GM19351 (cell line): ENCODE measurements around the gene CTU1.

Experiments used
- ATAC-seq: cut with Tn5 transposase; IDR thresholded peaks from one replicate; pipeline ENCODE4 v1.9.1; 2021; ENCODE audit warnings: mild to moderate bottlenecking, moderate library complexity; ENCODE audit not compliant: unreplicated experiment

Gene CTU1

DNA sequence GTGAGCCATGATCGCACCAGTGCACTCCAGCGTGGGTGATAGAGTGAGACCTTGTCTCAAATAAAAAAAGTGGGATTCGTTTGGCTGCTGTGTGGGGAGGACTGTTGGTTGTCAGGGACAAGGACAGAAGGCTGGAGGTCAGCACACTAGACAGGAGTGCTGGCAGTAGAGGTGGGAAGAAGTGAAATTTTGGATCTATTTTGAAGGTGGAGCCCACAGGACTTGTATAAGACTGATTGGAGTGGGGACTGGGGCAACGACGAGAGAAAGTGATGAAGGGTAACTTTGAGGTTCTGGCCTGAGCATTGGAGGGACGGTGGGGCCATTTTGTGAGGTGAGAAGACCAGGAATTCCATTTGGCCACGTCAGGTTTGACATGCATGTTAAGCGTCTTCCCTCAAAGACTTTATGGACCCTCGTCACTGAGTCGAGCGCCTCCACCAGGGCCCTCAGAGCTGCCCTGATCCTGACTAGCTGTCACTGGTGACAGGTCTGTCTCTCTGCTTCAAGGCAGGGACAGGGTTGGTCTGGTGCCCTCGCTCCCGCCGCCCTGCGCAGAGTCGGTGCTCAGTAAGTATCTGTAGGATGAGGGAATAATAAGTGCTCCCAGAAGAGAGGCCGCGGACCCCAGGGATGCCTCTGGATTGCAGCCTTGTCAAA lies 673 bp downstream of the CTU1 start:
- ATAC-seq, result no peak

DNA sequence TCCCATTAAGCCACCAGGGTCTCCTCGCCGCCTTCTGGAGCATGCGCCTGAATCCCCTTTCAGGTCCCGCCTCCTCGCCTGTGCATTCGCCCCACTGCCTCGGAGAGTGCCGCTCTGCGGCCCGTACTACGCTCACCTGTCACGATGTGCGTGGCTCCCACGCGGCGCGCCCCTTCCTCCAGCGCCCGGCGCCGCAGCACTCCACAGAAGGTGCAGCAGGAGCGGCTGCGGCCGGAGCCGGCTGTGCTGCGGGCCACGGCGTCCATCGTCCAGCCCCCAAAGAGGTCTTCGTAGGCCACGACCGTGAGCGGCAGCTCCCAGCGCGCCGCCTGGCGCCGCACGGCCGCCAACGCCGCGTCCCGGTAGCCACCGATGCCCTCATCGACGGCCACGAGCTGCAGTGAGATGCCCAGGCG lies 4.3 kb downstream of the CTU1 start:
- no peak for ATAC-seq

DNA sequence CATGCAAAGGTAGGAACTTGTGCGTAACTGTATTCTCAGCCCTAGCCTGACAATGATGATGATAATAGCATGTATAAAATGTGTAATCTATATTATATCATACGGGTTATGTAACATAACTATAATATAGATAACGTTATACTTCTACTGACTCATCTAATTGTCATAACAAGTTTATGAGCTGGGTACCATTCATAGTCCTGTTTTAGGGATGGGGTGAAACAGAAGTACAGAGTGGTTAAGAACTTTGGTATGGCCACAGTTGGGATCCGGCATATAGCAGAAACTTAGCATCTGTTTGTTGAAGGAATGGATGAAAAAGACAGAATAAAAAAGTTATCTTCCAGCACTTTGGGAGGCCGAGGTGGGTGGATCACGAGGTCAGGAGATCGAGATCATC lies 5.2 kb downstream of the CTU1 start:
- no peak for ATAC-seq

DNA sequence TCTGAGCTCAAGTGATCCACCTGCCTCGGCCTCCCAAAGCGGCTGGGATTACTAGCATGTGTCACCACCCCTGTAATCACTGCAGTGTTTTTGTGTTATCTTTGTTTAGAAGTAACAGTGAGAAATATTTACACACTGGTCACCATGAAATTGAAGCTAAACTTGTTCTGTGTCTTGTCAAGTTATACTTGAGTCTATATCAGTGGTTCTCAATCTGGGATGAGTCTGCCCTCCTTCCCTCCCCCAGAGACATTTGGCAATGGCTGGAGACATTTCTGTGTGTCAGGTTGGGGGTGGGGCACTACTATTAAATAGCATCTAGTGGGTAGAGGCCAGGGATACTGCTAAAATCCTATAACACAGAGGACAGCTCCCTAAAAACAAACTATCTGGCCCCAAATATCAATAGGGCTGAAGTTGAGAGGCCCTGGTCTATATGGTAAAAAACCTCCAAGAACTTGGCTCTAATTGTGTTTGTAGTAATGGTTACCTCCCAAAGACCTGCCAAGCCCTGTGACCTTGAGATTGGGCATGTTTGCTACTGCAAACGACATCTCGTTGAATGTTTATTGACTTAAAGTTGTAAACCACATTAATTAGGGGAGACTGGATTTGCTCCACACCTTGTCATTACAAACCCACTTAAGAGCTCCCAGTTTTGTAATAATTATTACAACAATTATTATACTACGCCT lies 6.9 kb downstream of the CTU1 start:
- no peak for ATAC-seq

DNA sequence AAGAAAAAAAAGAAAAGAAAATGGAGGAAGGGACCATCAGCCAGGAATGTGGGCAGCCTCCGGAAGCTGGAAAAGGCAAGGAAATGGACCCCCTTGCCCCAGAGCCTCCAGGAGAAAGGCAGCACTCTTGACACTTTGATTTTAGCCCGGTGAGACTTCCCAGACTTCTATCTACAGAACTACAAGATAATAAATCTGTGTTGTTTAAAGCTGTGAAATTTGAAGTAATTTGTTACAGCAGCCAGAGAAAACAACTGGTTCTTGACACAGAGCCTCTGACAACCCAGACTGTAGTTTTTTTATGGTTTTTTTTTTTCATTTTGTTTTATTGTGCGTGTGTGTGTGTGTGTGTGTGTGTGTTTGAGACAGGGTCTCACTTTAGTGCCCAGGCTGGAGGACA lies 7.6 kb downstream of the CTU1 start:
- no peak for ATAC-seq

DNA sequence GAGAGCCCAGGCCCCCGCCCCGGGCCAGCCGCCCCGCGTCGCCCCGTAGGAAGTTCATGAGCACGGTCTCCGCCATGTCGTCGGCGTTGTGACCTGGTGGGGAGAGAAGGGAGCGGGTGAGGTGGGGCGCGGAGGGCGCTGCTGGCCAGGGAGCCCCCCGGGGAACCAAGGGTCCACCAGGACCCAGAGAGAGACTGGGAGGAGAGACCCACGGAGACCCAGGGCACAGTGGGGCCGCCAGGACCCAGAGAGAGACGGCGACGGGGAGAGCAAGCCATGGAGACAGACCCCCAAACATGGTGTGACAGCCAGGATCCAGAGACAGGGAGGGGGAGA lies 9.2 kb downstream of the CTU1 start:
- ATAC-seq, result no peak

DNA sequence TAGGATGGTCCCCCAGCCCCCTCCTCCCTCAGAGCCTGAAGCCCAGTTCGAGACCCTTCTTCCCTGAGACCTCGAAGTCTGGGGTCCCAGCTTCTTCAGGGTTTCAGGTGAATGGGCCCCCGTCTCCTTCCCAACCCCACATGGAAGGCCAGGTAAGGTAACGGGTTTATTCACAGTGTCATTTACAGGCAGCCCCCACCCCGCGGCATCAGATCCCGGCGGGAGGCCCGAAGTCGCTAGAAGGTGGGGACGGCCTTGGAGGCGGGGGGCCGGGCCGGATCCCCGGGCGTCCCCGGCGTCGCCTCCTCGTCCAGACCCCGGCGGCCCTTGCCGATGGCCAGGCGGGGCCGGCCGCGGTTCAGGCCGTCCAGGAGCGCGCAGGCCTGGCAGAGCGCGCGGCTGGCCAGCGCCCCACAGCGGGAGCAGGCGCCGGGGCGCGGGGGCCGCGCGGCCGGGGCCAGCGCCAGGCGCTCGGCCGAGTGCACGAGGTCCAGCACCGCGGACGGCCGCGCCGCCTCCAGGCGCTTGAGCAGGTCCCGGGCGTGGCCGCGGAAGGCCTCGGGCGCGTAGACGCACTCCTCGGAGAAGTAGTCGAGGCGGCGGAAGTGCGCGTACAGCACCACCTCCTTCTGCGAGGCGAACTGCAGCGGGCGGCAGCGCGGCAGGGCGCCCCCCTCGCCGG lies 9.7 kb downstream of the CTU1 start:
- no peak for ATAC-seq

DNA sequence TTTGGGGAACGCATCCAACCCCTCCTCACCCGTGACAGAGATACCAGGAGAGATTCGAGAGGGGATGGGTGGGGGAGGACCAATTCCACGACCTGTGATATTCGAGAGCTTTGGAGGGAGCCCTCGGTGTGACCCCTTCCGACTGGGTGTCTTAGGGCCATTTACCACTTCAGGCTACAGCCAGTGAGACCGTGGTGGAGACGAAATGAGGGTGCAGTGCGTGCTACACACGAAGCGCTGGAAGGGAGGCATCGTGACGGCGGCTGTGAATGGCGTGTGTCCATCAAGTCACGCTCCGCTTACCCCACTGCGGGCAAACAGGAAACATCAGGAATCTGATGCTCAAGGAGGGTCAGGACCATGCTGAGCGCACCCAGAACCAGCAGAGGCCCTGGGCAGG lies 10.4 kb downstream of the CTU1 start:
- no peak for ATAC-seq

DNA sequence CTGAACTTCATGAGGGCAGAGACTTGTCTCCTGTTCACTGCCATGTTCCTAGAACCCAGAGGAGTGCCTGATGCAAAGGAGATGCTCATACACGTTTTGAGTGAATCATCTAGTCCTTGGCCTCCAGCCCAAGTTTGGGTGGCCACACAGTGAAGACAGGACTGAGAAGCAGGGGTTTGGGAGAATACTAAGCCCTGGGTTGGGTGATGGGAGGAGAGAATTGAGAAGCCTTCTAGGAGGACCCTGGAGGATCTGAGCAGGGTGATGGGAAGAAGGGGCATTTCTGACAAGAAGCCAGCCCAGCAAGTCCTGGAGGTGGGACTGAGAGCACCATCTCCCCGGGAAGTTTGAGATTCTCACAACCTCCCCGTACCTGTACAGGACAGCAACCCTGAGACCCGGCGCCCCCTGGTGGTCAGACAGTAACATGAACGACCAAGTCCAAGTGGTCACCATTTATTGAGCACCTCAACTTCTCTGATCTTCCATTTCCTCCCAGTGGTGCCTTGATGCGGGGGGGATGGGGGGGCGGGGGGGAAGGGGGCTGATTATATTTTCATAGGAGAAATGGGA lies 11.0 kb downstream of the CTU1 start:
- no peak for ATAC-seq

DNA sequence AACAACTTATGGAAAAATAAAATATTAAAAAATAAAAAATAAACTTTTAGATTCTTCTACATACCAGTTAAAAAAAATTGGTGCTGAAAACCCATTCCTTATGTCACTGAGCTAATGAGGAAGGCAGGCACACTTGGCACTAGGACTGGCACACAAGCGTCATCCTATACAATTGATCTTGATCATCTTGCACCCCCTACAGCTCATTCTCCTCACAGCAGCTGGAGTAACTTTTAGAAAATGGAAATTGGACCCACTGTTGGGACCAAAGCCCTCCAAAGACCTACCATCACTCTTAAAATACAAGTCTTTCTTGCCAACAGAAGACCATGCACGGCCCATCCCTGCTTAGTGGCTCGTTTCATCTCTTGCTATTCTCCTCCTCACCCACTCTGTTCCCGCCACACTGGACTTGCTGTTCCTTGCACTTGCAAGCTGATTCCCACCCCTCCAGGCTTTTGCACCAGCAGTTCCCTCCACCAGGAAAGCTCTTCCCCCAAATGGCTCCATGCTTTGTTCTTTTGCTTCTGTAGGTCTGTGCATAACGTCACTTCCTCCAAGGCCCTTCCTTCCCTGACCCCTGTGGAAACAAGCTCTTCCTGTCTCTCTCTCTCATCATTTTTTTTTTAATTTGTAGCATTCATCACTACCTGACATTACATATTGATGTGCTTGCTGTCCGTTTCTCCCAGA lies 11.6 kb downstream of the CTU1 start:
- ATAC-seq, result no peak

DNA sequence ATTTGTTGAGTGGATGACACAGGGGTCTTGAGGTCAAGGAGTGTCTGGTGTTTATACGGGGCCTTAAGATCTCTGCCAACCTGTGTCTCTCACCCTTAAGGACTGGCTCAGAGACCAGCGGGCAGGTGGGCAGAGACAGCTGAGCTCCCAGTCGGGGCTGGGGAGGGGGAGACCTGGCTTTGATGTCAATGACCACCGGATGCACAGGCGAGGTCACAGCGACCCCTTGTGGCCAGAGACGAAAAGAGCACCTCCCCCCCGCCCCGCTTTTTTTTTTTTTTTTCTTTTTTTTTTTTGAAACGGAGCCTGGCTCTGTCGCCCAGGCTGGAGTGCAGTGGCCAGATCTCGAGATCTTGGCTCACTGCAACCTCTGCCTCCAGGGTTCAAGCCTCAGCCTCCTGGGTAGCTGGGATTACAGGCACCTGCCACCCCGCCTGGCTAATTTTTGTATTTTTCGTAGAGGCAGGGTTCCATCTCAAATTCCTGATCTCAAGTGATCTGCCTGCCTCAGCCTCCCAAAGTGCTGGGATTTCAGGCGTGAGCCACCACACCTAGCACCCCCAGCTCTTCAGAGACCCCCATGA lies 13.4 kb downstream of the CTU1 start:
- ATAC-seq, result no peak

DNA sequence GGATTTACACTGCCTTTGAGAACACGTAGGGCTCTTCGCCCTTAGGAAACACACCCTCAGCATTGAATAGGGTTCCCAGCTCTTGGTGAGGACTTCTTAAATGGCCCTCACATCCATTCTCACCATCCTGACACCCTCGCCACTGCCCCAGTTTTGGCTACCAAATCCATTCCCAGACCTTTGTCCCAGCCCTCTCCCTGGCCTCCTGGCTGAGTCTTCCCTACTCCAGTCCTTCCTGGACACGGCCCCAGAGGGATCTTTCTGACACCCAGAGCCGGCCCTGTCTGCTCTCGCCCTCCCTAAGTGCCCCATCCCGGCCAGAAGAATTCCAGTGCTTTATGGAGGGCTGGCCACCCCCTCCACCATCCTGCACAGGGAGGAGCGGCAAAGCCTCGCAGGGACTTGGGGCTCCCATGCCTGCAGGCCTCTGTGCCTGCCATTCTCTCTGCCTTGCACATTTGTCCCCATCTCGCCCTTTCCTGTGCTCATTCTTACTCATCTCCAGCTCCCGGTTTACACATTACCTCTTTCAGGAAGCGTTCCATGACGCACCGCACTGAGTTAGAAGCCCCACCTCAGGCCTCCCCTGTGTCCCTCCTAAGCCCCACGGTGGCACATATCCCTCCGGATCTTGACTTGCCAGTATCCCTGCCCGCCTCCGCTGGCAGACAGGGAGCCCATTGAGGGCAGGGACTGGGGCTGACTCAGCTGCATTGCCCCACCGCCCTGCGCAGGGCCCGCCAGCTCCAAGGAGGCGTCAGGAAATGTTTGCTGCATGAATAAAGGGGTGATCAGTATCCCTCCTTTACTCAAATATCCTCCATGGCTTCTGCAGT lies 14.5 kb downstream of the CTU1 start:
- no peak for ATAC-seq

DNA sequence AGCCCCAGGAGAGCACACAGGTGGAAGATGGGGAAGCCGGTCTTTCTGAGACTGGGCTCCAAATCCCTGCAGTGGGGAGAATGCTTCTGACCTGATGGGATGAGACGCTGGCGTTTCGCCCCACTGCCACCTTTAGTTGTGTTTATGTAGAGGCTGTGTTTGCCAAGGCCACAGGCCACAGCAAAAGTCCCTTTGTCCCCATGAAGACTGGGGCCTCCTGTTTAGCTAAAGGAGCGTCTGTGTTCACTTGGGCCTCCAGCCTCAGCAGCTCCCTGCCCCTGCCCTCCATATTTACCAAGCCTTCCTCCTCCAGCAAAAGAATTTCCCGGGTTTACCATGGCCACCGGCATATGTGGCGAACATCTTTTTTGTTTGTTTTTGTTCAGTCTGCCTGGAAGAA lies 15.1 kb downstream of the CTU1 start:
- no peak for ATAC-seq

DNA sequence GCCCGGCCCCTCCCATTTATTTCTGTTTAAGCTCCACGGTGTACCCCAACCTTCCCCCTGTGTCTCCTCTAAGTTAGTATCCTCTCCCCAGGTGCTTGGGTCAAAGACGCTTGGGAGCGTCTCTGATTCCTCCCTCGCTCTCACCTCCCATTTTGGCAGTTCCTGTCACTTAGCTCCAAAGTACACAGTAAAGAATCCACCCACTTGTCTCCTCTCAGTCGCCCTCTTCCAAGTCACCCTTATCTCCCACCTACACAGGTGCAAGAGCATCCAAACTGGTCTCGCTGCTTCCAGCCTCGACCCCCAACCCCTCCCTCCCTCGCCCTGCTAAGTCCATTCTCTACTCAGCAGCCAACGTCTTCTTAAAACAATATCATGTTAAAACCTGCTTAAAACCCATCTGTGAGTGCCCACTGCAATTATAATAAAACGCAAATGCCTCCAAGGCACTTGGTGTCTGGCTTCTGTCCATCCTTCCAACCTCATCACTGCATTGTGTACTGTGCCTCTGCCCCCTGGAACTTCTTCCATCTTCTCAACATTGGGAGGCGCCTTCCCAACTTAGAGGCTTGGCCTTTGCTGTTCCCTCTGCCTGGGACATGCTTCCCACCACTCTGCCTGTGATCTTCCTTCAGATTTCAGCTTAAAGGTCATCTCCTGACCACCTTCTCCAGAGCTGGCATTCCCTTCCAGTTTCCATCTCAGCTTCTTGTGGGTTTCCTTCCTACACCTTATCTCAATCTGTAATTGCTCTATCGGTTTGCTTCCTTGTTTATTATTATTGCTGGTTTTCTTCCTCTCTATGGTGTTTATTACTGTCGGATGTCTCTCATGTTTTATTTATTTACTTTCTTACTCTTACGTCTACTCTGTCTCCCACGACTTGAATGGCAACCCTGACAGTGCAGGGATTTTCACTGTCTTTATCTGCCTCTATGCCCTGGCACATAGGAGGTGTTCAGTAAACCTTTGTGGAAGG lies 16.0 kb downstream of the CTU1 start:
- no peak for ATAC-seq

DNA sequence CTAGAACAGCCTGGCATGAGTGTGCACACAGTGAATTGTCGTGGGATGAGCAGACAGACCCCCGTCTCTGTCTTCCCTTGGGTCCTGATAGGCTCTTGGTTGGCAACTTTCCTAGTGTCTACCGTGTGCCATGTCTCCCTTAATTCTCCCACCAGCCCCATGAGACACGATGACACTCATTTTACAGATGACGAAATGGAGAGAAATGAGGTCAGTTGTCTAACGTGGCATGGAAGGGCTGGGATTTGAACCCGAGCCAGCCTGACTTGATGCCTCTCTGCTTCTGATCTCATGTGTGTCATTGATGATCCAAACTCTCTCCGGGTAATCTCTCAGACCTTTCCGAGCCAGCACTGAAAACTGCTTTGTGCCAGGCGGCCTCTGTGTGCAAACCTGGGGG lies 17.1 kb downstream of the CTU1 start:
- ATAC-seq, result no peak

DNA sequence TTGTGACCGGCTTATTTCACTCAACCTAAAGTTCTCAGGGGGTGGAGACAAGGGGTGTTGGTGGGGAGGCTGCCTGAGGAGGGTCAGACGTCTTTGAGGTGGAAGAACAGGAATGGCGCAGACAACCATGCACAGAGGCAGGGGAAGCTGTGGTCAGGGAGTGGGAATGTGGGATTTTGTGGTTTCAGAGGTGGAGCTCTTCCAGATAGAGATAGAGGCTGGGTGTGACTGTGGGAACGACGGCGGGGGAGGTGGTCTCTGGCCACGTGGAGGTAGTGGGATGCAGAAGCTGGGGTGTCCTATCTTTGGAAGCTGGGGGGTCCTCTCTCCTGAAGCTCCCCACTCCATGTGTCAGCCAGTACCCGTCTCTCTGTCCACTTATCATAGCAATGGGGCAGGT lies 17.7 kb downstream of the CTU1 start:
- no peak for ATAC-seq

DNA sequence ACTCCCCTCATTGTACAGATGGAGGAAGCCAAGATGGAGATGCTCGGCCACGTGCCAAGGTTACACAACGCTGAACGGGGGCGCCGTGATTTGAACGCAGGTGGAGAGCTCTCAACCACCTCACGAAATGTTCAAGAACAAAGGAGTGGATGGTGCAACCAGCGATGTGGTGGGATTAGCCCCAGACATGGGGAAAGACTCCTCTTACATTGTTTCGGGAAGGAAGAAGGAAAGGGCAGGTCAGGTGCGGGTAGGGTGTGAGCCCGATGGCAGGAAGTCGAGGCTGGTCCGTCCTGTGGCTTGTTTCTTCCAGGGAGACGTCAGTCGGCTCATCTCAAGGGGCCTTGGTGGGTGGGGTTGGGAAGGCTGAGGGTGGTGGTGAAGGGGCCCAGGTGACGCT lies 18.4 kb downstream of the CTU1 start:
- ATAC-seq, result no peak

DNA sequence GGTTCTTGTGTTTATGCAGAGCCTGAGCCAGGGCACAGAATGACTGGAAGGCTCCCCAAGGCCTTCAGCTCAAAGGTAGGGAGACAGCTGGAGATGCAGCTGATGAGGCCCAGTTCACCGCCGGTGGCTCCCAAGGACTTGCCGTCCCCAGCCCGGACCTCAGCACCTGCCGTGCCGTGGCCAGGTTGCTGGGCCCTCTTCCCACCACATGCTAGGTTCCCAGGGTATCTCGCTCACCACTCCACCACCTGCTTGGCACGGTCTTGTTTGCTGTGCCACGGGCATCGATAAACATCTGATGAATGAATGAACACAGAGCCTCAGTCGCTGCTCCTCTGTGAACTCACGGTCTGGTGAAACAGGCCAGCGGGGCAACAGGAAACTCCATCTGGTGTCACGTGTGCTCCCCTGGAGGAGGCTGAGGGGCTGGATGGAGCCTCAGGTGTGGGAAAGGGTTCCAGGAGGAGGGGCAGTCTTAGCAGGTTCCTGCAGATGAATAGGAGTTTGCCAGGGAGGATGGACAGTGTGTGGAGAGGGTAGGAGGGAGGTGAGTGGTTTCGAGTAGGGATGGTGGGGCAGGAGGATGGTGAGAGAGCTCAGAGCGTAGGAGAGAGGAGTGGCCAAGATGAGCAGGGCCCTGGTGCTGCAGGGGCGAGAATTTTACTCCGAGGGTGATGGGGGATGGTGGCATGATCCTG lies 21.9 kb downstream of the CTU1 start:
- no peak for ATAC-seq

DNA sequence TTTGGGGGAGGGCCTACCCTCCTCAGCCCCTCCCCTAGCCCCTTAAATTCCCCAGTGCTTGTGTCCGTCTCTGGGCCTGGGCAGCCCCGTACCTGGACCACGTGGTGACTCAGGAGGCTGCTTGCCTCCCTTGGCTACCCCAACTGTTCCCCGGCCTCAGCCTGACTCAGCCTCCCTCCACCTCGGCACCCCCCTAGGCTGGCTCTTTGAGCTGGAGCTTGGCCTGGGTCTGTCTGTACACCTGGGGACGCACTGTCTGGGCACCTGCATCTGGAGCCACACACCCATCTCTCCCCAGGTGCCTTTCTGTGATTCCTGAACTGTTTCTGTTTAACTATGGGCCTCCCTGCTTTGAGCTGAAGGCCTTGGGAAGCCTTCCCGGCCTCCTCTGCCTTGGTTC lies 23.7 kb downstream of the CTU1 start:
- no peak for ATAC-seq
